Heart left ventricle (tissue), 16 donors: ENCODE results near the gene MTIF3. TPM values are rescaled to one million over a fixed set of nuclear protein-coding genes. Genes with fewer than 3 reads are reported as not detected.

Source experiments
- ATAC-seq, 4 donors: fragments of 200-7000 bp; cut with Tn5 transposase; one replicate each; pipeline ENCODE4 v1.9.1; 2020 to 2022; ENCODE audit warnings: moderate library complexity in 4 of 4, mild to moderate bottlenecking in 3 of 4, moderate number of reproducible peaks in 1 of 4
- DNase-seq, 5 donors: peaks; one replicate each; pipeline ENCODE4 v3.0.0-alpha.2; 2020
- H3K27ac ChIP-seq, 12 donors: fragments of 200-600 bp; sonication (generic) in 4 of 12; one replicate each; pipeline versions ENCODE4 v1.5.0 to v1.8.0; 2016 to 2022; ENCODE audit warnings: mild to moderate bottlenecking in 2 of 12
- H3K27me3 ChIP-seq, 9 donors: fragments of 200-600 bp; sonication (generic) in 2 of 9; one replicate each; pipeline versions ENCODE4 v1.5.1 to v1.8.0; 2016 to 2022; ENCODE audit warnings: mild to moderate bottlenecking in 3 of 9
- H3K36me3 ChIP-seq, 9 donors: fragments of 200-600 bp; sonication (generic) in 2 of 9; one replicate each; pipeline versions ENCODE4 v1.5.0 to v1.8.0; 2018 to 2022; ENCODE audit warnings: mild to moderate bottlenecking in 2 of 9
- H3K4me1 ChIP-seq, 12 donors: fragments of 200-600 bp; sonication (generic) in 4 of 12; one replicate each; pipeline versions ENCODE4 v1.5.0 to v1.8.0; 2016 to 2022; ENCODE audit warnings: mild to moderate bottlenecking in 3 of 12
- H3K4me3 ChIP-seq, 12 donors: fragments of 200-600 bp; sonication (generic) in 4 of 12; one replicate each; pipeline versions ENCODE4 v1.5.0 to v1.8.0; 2017 to 2022; ENCODE audit warnings: mild to moderate bottlenecking in 9 of 12, moderate library complexity in 4 of 12
- H3K9me3 ChIP-seq, 12 donors: fragments of 200-600 bp; sonication (generic) in 4 of 12; one replicate each; pipeline versions ENCODE4 v1.5.0 to v1.8.0; 2016 to 2022; ENCODE audit warnings: mild to moderate bottlenecking in 1 of 12
- POLR2A ChIP-seq, 2 donors: fragments of 450-650 bp; IDR thresholded peaks; one replicate each; pipeline ENCODE4 v1.6.1; 2017; ENCODE audit warnings: antibody characterized with exemption in 2 of 2, mild to moderate bottlenecking in 2 of 2, moderate library complexity in 2 of 2
- WGBS, 4 donors: extraction: QIAGEN DNeasy Blood & Tissue Kit in 2 of 4; methylation state at CpG; one replicate each; pipeline versions ENCODE4 v1.1.5 to v1.1.7; 2013 to 2018; 5-methylcytosine and 5-hydroxymethylcytosine counted together
- intact Hi-C, 10 donors: fragments of 100-400 bp; cut with DNase I; formaldehyde crosslinking; loops; one replicate each; pipeline versions ENCODE4 v1.11.1 to v1.14.2; 2022
- polyA plus RNA-seq, 2 donors: library from polyadenylated mRNA; stranded (reverse); fragments of 200-250 nt; gene quantifications; one replicate each; pipeline ENCODE4 v1.2.3, GENCODE V29; 2013
- total RNA-seq, 9 donors: library from RNA; depleted of rRNA in 2 of 9; stranded (reverse); fragments of >200 nt in 2 of 9; fragmentation: NEBNext Ultra II Directional in 3 of 9; extraction: Animal tissue kit (Norgen Biotek cat#: 25700) in 3 of 9; gene quantifications; one replicate each; pipeline versions ENCODE4 v1.1.0 to v1.2.4, GENCODE V29; 2016 to 2023
- TF ChIP-seq, protein P1 (sequence below), 12 donors: fragments of 200-600 bp; sonication (generic) in 4 of 12; IDR thresholded peaks; one replicate each; pipeline versions ENCODE4 v1.5.0 to v1.8.0; 2018 to 2022; ENCODE audit warnings: antibody characterized with exemption in 12 of 12, mild to moderate bottlenecking in 5 of 12
- donor health status: ischemic (EF 13 %, LVEDD 7.1; RV severe dilation, severe dysfunction).
- donor health status: healthy with polysubstance abuse.
- donor health status: DM: no; HTN: yes; CAD: no.
- donor health status: DM: no; HTN: no; CAD: no.
- donor health status: ischemic (EF 25% LVEDD 6.9; RV normal size, moderate dysfunction).
- donor health status: ischemic (EF 25% LVEDD 5.7; RV mildly dilated, moderate dysfunction).
- donor health status: healthy.
- donor health status: DM: yes; HTN: yes; CAD: no.
- donor health status: ischemic (EF 35%, LVEDD 5.7; RV mildly dilated, moderate dysfunction).
- donor health status: nonischemic (EF 11% LVEDD 7.7; RV severe dilation, severe dysfunction).
- donor health status: DM: yes; HTN: yes; CAD: no.
- donor health status: PGD.
- donor health status: ischemic (EF 29% LVEDD 5.4; RV normal size, mild dysfunction).
- donor health status: nonischemic (EF 23%, LVEDD 6.1; RV moderate dilation, normal function).

Gene MTIF3
- total and polyA plus RNA-seq, 11 donors, result 101 to 257 (median 136) TPM

DNA sequence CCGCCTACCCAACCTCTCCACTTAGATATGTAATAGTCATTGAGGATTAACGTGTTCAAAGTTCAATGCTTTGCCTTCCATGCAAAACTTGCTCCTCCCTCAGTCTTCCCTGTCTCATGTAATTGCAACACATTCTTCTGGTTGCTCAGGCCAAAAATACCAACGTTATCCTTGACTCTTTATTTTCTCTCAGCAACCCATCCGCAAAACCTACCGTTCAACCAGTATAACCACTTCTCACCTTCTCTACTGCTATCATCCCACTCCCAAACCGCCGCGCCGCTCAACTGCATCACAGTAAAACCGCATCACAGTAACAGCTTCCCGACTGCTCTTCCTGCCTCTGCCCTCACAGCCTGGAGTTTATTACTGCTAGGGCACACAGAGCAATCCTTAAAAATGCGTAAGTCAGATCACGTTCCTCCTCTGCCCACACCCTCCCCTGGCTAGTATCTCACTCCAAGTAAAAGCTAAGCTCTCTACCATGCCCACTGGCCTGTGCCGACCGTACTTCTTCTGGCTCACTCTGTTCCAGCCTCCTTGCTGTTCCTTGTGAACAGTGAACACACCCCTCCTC is 8.2 kb downstream of the MTIF3 start:
- ATAC-seq (peak in 1 of 4 donors; percentile 16), DNase-seq (no peak)
- Histone ChIP-seq H3K27ac (no peak overlapping the region), H3K4me1 (peaks cover 0 to 40% (median 17%) of the 10 kb centered on the region in 12 donors), H3K36me3 (peaks cover 0 to 73% (median 38%) of the 10 kb centered on the region in 9 donors), H3K4me3 (no peak overlapping the region), H3K9me3 (no peaks in the 10 kb centered on the region), H3K27me3 (no peaks in the 10 kb centered on the region)
- no peak for TF ChIP-seq POLR2A (IDR thresholded peaks at IDR 0.05)
- TF ChIP-seq, protein P1, sequence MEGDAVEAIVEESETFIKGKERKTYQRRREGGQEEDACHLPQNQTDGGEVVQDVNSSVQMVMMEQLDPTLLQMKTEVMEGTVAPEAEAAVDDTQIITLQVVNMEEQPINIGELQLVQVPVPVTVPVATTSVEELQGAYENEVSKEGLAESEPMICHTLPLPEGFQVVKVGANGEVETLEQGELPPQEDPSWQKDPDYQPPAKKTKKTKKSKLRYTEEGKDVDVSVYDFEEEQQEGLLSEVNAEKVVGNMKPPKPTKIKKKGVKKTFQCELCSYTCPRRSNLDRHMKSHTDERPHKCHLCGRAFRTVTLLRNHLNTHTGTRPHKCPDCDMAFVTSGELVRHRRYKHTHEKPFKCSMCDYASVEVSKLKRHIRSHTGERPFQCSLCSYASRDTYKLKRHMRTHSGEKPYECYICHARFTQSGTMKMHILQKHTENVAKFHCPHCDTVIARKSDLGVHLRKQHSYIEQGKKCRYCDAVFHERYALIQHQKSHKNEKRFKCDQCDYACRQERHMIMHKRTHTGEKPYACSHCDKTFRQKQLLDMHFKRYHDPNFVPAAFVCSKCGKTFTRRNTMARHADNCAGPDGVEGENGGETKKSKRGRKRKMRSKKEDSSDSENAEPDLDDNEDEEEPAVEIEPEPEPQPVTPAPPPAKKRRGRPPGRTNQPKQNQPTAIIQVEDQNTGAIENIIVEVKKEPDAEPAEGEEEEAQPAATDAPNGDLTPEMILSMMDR (IDR thresholded peaks at IDR 0.05), result no peak
- intact Hi-C loops, result no loop called here
- 68 to 78% (median 75%) methylated on average over 15 of the region's 15 CpGs for WGBS, 4 donors

DNA sequence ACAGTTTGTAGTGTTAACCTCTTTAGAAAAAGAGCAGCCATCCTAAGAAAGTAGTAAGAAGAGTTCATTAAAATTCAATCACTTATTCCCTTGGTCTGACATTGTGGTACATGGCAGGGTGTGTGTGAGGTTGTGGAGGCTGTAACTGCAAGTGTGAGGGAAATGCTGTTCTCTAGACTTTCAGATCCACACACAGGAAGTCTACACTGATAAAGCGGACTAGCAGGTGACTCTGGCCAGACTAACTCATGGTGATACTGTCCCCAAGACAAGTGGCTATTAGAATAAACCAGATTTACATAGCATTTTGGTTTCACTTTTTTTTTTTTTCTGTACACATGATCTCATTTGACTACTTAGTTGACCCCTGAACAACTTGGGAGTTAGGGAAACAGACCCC is 10.0 kb downstream of the MTIF3 start:
- DNase-seq (no peak), ATAC-seq (no peak)
- no peak overlapping the region for H3K27ac ChIP-seq
- TF ChIP-seq, protein P1 (IDR thresholded peaks at IDR 0.05), result no peak
- no peak for TF ChIP-seq POLR2A (IDR thresholded peaks at IDR 0.05)
- intact Hi-C loops, result no loop called here
- peaks cover 0 to 89% (median 56%) of the 10 kb centered on the region in 9 donors for H3K36me3 ChIP-seq
- H3K4me3 ChIP-seq, result no peak overlapping the region
- peaks cover 0 to 24% (median 5%) of the 10 kb centered on the region in 12 donors for H3K4me1 ChIP-seq
- 60 to 78% (median 66%) methylated on average over 1 of the region's 1 CpG for WGBS, 4 donors
- no peaks in the 10 kb centered on the region for H3K27me3 ChIP-seq
- H3K9me3 ChIP-seq, result no peaks in the 10 kb centered on the region

DNA sequence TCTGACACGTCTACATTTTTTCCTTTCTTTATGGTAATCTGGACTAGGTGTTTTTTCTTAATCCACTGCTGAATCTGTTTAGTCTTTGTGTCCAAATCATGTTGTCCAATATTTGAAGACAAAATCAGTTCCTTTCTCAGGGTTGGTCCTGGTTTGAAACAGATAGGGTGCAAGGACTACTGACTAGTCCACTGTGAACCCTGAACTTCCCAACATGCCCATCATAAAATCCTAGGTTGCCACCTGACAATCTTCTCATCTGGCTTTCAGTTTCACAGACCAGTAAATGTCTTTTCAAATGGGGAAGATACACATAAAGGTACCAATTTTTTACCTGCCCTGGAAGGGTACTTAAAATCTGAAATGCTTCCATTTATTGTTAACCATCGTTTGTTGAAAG is 13.2 kb downstream of the MTIF3 start:
- TF ChIP-seq, protein P1 (IDR thresholded peaks at IDR 0.05), result no peak
- no peak for TF ChIP-seq POLR2A (IDR thresholded peaks at IDR 0.05)

DNA sequence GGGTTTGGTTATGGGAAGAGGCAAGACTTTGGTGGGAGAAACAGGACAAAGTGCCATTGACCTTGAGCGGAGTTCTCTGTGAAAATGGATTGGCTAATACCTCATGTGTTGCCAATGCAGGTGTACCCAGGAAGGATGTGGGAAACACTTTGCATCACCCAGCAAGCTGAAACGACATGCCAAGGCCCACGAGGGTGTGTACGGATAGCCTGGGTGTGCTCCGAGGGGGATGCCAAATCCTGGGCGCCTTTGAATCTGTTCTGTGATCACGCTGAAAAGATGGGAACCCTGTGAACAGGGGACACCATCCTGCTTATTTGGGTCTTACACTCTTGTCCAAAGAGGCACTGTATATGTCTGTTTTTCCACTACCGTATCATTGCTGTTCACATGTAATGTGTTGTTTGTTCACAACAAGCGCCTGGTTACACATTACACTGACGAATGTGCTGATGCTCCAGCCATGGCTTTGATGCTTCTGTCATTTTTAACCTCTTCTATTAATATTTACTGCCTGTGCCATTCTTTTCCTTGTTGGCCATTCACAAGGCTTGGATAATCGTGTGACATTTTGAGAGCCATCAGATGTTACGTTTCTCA is 17.7 kb downstream of the MTIF3 start:
- DNase-seq (no peak), ATAC-seq (no peak)
- peaks cover 0 to 98% (median 94%) of the 10 kb centered on the region in 9 donors for H3K36me3 ChIP-seq
- no peaks in the 10 kb centered on the region for H3K9me3 ChIP-seq
- 77 to 86% (median 82%) methylated on average over 12 of the region's 12 CpGs for WGBS, 4 donors
- intact Hi-C loops, result no loop called here
- TF ChIP-seq POLR2A (IDR thresholded peaks at IDR 0.05), result no peak
- TF ChIP-seq, protein P1 (IDR thresholded peaks at IDR 0.05), result no peak
- H3K4me3 ChIP-seq, result no peak overlapping the region
- peaks cover 0 to 13% (median under 1%) of the 10 kb centered on the region in 12 donors for H3K4me1 ChIP-seq
- no peaks in the 10 kb centered on the region for H3K27me3 ChIP-seq
- H3K27ac ChIP-seq, result no peak overlapping the region

More for the DNA sequence above, 13.2 kb downstream of the MTIF3 start:
- H3K27ac ChIP-seq, result no peak overlapping the region
- ATAC-seq, result no peak
- DNase-seq, result no peak
- peaks cover 0 to 96% (median 73%) of the 10 kb centered on the region in 9 donors for H3K36me3 ChIP-seq
- H3K9me3 ChIP-seq, result no peaks in the 10 kb centered on the region
- H3K4me3 ChIP-seq, result no peak overlapping the region
- no peaks in the 10 kb centered on the region for H3K27me3 ChIP-seq
- H3K4me1 ChIP-seq, result peaks cover 0 to 13% (median under 1%) of the 10 kb centered on the region in 12 donors
- intact Hi-C loops, result no loop called here
- 91 to 95% (median 94%) methylated on average over 2 of the region's 2 CpGs for WGBS, 4 donors
